Testis (tissue), 3 donors: Measurements from ENCODE around the gene HOXD10. TPM values are rescaled to one million over a fixed set of nuclear protein-coding genes. Genes with fewer than 3 reads are reported as not detected.

ENCODE experiments used
- DNase-seq: peaks from one replicate; pipeline ENCODE4 v3.0.0-alpha.2; 2019
- H3K27ac ChIP-seq, 2 donors: fragments of 200-600 bp; sonication (generic); one replicate each; pipeline ENCODE4 v1.5.1; 2019
- H3K27me3 ChIP-seq: fragments of 200-600 bp; sonication (generic); one replicate; pipeline ENCODE4 v1.5.1; 2019
- H3K36me3 ChIP-seq: fragments of 200-600 bp; sonication (generic); one replicate; pipeline ENCODE4 v1.5.1; 2017; ENCODE audit warnings: low read depth; ENCODE audit errors: missing control alignments
- H3K4me1 ChIP-seq: fragments of 200-600 bp; sonication (generic); one replicate; pipeline ENCODE4 v1.5.1; 2019
- H3K4me3 ChIP-seq, 2 donors: fragments of 200-600 bp; sonication (generic); one replicate each; pipeline ENCODE4 v1.5.1; 2017 to 2019
- H3K9me3 ChIP-seq: fragments of 200-600 bp; sonication (generic); one replicate; pipeline ENCODE4 v1.5.1; 2017
- CTCF ChIP-seq, 3 experiments: fragments of 450-650 bp in 2 of 3; fragments of 200-600 bp in 1 of 3; sonication (generic) in 1 of 3; IDR thresholded peaks; one replicate each; pipeline ENCODE4 v1.5.1; 2016 to 2019; ENCODE audit warnings: antibody characterized with exemption in 3 of 3, mild to moderate bottlenecking in 2 of 3, moderate library complexity in 1 of 3
- POLR2A ChIP-seq: fragments of 450-650 bp; IDR thresholded peaks from one replicate; pipeline ENCODE4 v1.6.1; 2017; ENCODE audit warnings: antibody characterized with exemption, mild to moderate bottlenecking, moderate library complexity
- WGBS, 2 donors: methylation state at CpG; one replicate each; pipeline ENCODE4 v1.1.5; 2018; 5-methylcytosine and 5-hydroxymethylcytosine counted together
- intact Hi-C: fragments of 100-400 bp; cut with DNase I; formaldehyde crosslinking; loops from one replicate; pipeline ENCODE4 v1.15.1; 2023; ENCODE audit warnings: low total_unique reads
- polyA plus RNA-seq: library from polyadenylated mRNA; stranded (reverse); fragments of 350-450 nt; fragmentation: Illumina TruSeq; extraction: RNeasy Lipid Tissue Mini Kit (QIAGEN cat#74804); gene quantifications from one replicate; pipeline ENCODE4 v1.2.3, GENCODE V29; 2014; ENCODE audit warnings: low read depth, low replicate concordance; ENCODE audit not compliant: insufficient read depth
- total RNA-seq, 2 donors: library from RNA; depleted of rRNA; stranded (reverse); fragments of >200 nt; gene quantifications; one replicate each; pipeline ENCODE4 v1.2.3, GENCODE V29; 2016

Gene HOXD10
- total and polyA plus RNA-seq, 3 donors from 2014 or later = 0.92 to 3.3 (median 2.7) TPM

GRCh38 chr2:176128982-176129796 lies 12.6 kb downstream of the HOXD10 start, which contains the start of gene HOXD8:
Gene HOXD8 (plus strand): TSS chr2:176129705. CDS start chr2:176130367, 662 bp downstream.
- intact Hi-C loops = loop anchor here (10.0 kb wide), 1 partner anchor 1026 kb away; no protein-coding TSS in a partner anchor
- Histone ChIP-seq H3K9me3 (no peaks in the 10 kb centered on the region), H3K4me1 (peaks cover 12% of the 10 kb centered on the region), H3K27ac (peak within 1 kb of the TSS; percentile 93 to 98), H3K36me3 (no peaks in the 10 kb centered on the region), H3K4me3 (peak within 1 kb of the TSS; percentile 81 to 85), H3K27me3 (no peaks in the 10 kb centered on the region)
- DNase-seq = peak; percentile 91
- TF ChIP-seq CTCF (IDR thresholded peaks at IDR 0.05) (peak in 1 of 3 experiments; percentile 12), POLR2A (peak; percentile 44)
- WGBS, 2 donors = 1% methylated on average over 28 to 40 of the region's 64 CpGs

GRCh38 chr2:176129813-176130146 lies 13.2 kb downstream of the HOXD10 start:
- Histone ChIP-seq H3K36me3 (no peaks in the 10 kb centered on the region), H3K9me3 (no peaks in the 10 kb centered on the region), H3K27ac (peak overlapping the region; percentile 93 to 98), H3K27me3 (no peaks in the 10 kb centered on the region), H3K4me1 (peaks cover 15% of the 10 kb centered on the region), H3K4me3 (peak overlapping the region; percentile 81 to 85)
- intact Hi-C loops = loop anchor here (5.0 to 10.0 kb wide), 2 partner anchors 508 to 1025 kb away; no protein-coding TSS in a partner anchor
- WGBS, 2 donors = 0% methylated on average over 32 of the region's 43 CpGs; no CpG with 5 or more reads in 1 of the 2 donors
- no peak for DNase-seq
- no peak for TF ChIP-seq POLR2A

- peak; percentile 74 for DNase-seq
- TF ChIP-seq CTCF (IDR thresholded peaks at IDR 0.05) (no peak), POLR2A (no peak)
- H3K27ac ChIP-seq = peak overlapping the region; percentile 93 to 98
- WGBS, 2 donors = 1 to 2% methylated on average over 8 to 39 of the region's 100 CpGs
- H3K27me3 ChIP-seq = no peaks in the 10 kb centered on the region
- H3K36me3 ChIP-seq = no peaks in the 10 kb centered on the region
- intact Hi-C loops = loop anchor here (5.0 kb wide), 1 partner anchor 507 kb away; no protein-coding TSS in a partner anchor
- no peaks in the 10 kb centered on the region for H3K9me3 ChIP-seq
- peaks cover 21% of the 10 kb centered on the region for H3K4me1 ChIP-seq
- peak overlapping the region; percentile 81 to 85 for H3K4me3 ChIP-seq
Observed at GRCh38 chr2:176130147-176130956, 13.8 kb downstream of the HOXD10 start.

- H3K4me1 ChIP-seq = peaks cover 25% of the 10 kb centered on the region
- no peak for TF ChIP-seq CTCF (IDR thresholded peaks at IDR 0.05)
- TF ChIP-seq POLR2A = no peak
- no peak for DNase-seq
- H3K36me3 ChIP-seq = no peaks in the 10 kb centered on the region
- 10 to 12% methylated on average over 15 of the region's 15 CpGs for WGBS, 2 donors
- intact Hi-C loops = loop anchor here (5.0 kb wide), 1 partner anchor 506 kb away; no protein-coding TSS in a partner anchor
- no peaks in the 10 kb centered on the region for H3K27me3 ChIP-seq
- H3K27ac ChIP-seq = peak overlapping the region; percentile 93 to 98
- no peaks in the 10 kb centered on the region for H3K9me3 ChIP-seq
- peak overlapping the region; percentile 81 to 85 for H3K4me3 ChIP-seq
Observed at GRCh38 chr2:176130957-176131847, 14.6 kb downstream of the HOXD10 start.
